SK-N-SH (cell line): ENCODE data around the gene HSD17B1. TPM values are rescaled to one million over a fixed set of nuclear protein-coding genes. Genes with fewer than 3 reads are reported as not detected.

Source experiments
- CTCF ChIA-PET: fragments of 300-600, 350-600 bp; formaldehyde crosslinking; extraction: SDS; loops from one replicate; lab custom pipeline; 2021; lab: Yijun Ruan, JAX
- POLR2A ChIA-PET: fragments of 350-600 bp; sonication (Branson Sonifier 250); formaldehyde crosslinking; extraction: SDS; loops from one replicate; lab custom pipeline; 2020; ENCODE audit warnings: antibody characterized with exemption, inconsistent platforms; lab: Yijun Ruan, JAX
- DNase-seq: peaks from one replicate; pipeline ENCODE4 v3.0.0; 2012
- H2AFZ ChIP-seq: fragments of 200-600 bp; sonication (generic); 2 replicates; pipeline ENCODE4 v1.8.1; 2016; ENCODE audit warnings: antibody characterized with exemption, mild to moderate bottlenecking, low read depth
- H3F3A ChIP-seq: fragments of 200-600 bp; sonication (generic); replicated peaks from 2 replicates; pipeline ENCODE3; 2016; ENCODE audit warnings: antibody characterized with exemption, mild to moderate bottlenecking; ENCODE audit not compliant: insufficient read depth
- H3K27ac ChIP-seq, 2 experiments: fragments of 200-500 bp in 1 of 2; fragments of 200-600 bp in 1 of 2; sonication (Bioruptor generic) in 1 of 2; sonication (generic), shearing (Covaris generic) in 1 of 2; 2 replicates each; pipeline versions ENCODE4 v1.5.1 to v1.6.1; 2014 to 2016; ENCODE audit warnings: low read depth in 2 of 2, inconsistent platforms in 1 of 2, low read length in 1 of 2, mild to moderate bottlenecking in 1 of 2, mixed read lengths in 1 of 2
- H3K27me3 ChIP-seq: fragments of 200-600 bp; sonication (generic), shearing (Covaris generic); 2 replicates; pipeline ENCODE4 v1.6.1; 2016; ENCODE audit warnings: mixed run types; ENCODE audit not compliant: insufficient read depth
- H3K36me3 ChIP-seq, 2 experiments: fragments of 200-500 bp in 1 of 2; fragments of 200-600 bp in 1 of 2; sonication (Bioruptor generic) in 1 of 2; sonication (generic) in 1 of 2; replicated peaks in 1 of 2; 2 replicates each; pipeline versions ENCODE3 to v1.5.1; 2014 to 2016; ENCODE audit warnings: low read length in 1 of 2, mild to moderate bottlenecking in 1 of 2; ENCODE audit not compliant: insufficient read depth in 2 of 2, control insufficient read depth in 1 of 2
- H3K4me1 ChIP-seq, 2 experiments: fragments of 200-500 bp in 1 of 2; fragments of 200-600 bp in 1 of 2; sonication (Bioruptor generic) in 1 of 2; sonication (generic), shearing (Covaris generic) in 1 of 2; 2 replicates each; pipeline versions ENCODE4 v1.5.1 to v1.6.1; 2014 to 2016; ENCODE audit warnings: low read depth in 1 of 2, low read length in 1 of 2, mixed run types in 1 of 2; ENCODE audit not compliant: insufficient read depth in 2 of 2, control insufficient read depth in 1 of 2
- H3K4me2 ChIP-seq: fragments of 200-600 bp; sonication (generic), shearing (Covaris generic); 2 replicates; pipeline ENCODE4 v1.6.1; 2017; ENCODE audit warnings: mixed run types
- H3K4me3 ChIP-seq, 2 experiments: fragments of 200-500 bp in 1 of 2; fragments of 200-600 bp in 1 of 2; sonication (Bioruptor generic) in 1 of 2; sonication (generic), shearing (Covaris generic) in 1 of 2; 2 replicates each; pipeline versions ENCODE4 v1.5.1 to v1.8.1; 2014 to 2016; ENCODE audit warnings: low read depth in 2 of 2, inconsistent platforms in 1 of 2, low read length in 1 of 2, mild to moderate bottlenecking in 1 of 2, mixed read lengths in 1 of 2, moderate library complexity in 1 of 2
- H3K79me2 ChIP-seq: fragments of 200-600 bp; sonication (generic); 2 replicates; pipeline ENCODE4 v1.8.1; 2017; ENCODE audit warnings: mild to moderate bottlenecking; ENCODE audit not compliant: insufficient read depth
- H3K9ac ChIP-seq: fragments of 200-600 bp; sonication (generic); 2 replicates; pipeline ENCODE4 v1.6.1; 2017; ENCODE audit warnings: mixed run types
- H3K9me2 ChIP-seq: fragments of 200-600 bp; sonication (generic); 2 replicates; pipeline ENCODE4 v1.6.1; 2017; ENCODE audit warnings: mixed run types
- H3K9me3 ChIP-seq: fragments of 200-600 bp; sonication (generic); 2 replicates; pipeline ENCODE4 v1.6.1; 2017; ENCODE audit warnings: mixed run types, mild to moderate bottlenecking, moderate library complexity
- H4K20me1 ChIP-seq: fragments of 200-600 bp; sonication (generic); 2 replicates; pipeline ENCODE4 v1.6.1; 2017; ENCODE audit warnings: mild to moderate bottlenecking, mixed run types; ENCODE audit not compliant: insufficient read depth
- CHD2 ChIP-seq: fragments of 150-350 bp; IDR thresholded peaks from 2 replicates; pipeline ENCODE4 v1.6.1; 2018; ENCODE audit warnings: low read length; ENCODE audit not compliant: partially characterized antibody
- ELF1 ChIP-seq: IDR thresholded peaks from 2 replicates; pipeline ENCODE4 v1.4.0; 2012
- FOXM1 ChIP-seq: IDR thresholded peaks from 2 replicates; pipeline ENCODE4 v1.4.0; 2012; ENCODE audit warnings: low read depth, mild to moderate bottlenecking
- GATA2 ChIP-seq: sonication (generic); formaldehyde crosslinking; IDR thresholded peaks from 2 replicates; pipeline ENCODE4 v1.5.0; 2020; ENCODE audit warnings: mild to moderate bottlenecking, missing genetic modification reagents
- JUND ChIP-seq: IDR thresholded peaks from 2 replicates; pipeline ENCODE4 v1.4.0; 2012
- MXI1 ChIP-seq: IDR thresholded peaks from 2 replicates; pipeline ENCODE4 v1.6.1; 2012; ENCODE audit warnings: mild to moderate bottlenecking, low read depth, low read length, improper control_type of control experiment
- RFX5 ChIP-seq: IDR thresholded peaks from 2 replicates; pipeline ENCODE4 v1.6.1; 2012; ENCODE audit warnings: mild to moderate bottlenecking, improper control_type of control experiment, low read length
- TEAD4 ChIP-seq: IDR thresholded peaks from 2 replicates; pipeline ENCODE4 v1.4.0; 2012; ENCODE audit warnings: mild to moderate bottlenecking, borderline replicate concordance; ENCODE audit not compliant: insufficient read depth
- WGBS: methylation state at CpG from one replicate; pipeline ENCODE4 v1.1.6; 2017; ENCODE audit warnings: low lambda C conversion rate; 5-methylcytosine and 5-hydroxymethylcytosine counted together
- polyA plus RNA-seq, 3 experiments: library from polyadenylated mRNA; depleted of rRNA; stranded (reverse); fragments of >200 nt; gene quantifications; 2 replicates each; pipeline ENCODE4 v1.2.3, GENCODE V29; 2012
- TF ChIP-seq, protein P1 (sequence below): IDR thresholded peaks from 2 replicates; pipeline ENCODE4 v1.4.0; 2012; ENCODE audit warnings: low read depth, borderline replicate concordance
- TF ChIP-seq, protein P2 (sequence below): IDR thresholded peaks from 2 replicates; pipeline ENCODE4 v1.4.0; 2012; ENCODE audit warnings: low read depth
- TF ChIP-seq, protein P3 (sequence below): fragments of 150-350 bp; IDR thresholded peaks from 2 replicates; pipeline ENCODE4 v1.6.1; 2017; ENCODE audit warnings: antibody characterized with exemption, low read length, low read depth, borderline replicate concordance
- TF ChIP-seq, protein P4 (sequence below): fragments of 200-600 bp; sonication (generic); IDR thresholded peaks from 2 replicates; pipeline ENCODE4 v1.6.1; 2017; ENCODE audit warnings: antibody characterized with exemption, mild to moderate bottlenecking, moderate library complexity

HSD17B1 gene
- polyA plus RNA-seq, 1 of the 3 experiments (the other 2 are of a cell fraction) = 1.3 TPM

DNA sequence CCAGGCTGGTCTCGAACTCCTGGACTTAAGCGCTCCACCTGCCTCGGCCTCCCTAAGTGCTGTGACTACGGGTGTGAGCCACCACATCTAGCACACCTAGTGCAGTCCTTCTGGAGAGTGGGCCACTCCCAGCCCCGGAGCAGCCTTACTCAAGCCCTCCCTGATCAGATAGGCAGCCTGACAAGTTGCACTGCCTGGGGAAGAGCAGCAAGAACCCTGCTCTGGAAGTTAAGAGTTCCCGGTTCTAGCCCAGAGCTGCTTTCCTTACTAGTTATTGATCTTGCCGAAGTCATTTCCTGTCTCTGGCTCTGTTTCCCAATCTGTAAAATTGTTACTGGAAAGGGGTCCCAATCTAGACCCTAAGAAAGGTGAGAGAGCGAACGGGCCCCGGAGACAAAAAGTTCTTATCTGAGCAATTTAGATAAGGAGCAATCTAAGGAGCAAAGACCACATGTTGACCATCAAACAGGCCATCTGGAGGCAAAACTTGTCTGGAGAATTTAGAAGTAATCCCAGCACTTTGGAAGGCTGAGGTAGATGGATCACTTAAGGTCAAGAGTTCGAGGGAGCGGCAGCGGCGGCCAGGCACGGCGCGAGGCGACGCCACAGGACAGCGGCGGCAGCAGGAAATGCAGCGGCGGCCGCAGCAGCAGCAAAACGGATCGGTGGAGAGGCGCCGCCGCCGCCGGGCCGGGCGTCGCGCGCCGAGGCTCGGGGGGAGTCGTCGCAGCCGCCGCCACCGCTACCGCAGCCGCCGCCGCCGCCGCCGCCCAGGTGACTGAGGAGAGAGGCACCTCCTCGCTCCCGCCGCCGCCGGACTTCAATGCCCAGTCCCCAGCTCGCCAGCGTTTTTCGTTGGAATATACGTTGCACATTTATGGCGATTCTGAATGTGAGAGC, 21.0 kb upstream of the HSD17B1 start:
- Histone ChIP-seq H3F3A (peaks cover 14% of the 10 kb centered on the region), H4K20me1 (no peaks in the 10 kb centered on the region), H3K9me3 (no peaks in the 10 kb centered on the region)
- TF ChIP-seq, protein P1, sequence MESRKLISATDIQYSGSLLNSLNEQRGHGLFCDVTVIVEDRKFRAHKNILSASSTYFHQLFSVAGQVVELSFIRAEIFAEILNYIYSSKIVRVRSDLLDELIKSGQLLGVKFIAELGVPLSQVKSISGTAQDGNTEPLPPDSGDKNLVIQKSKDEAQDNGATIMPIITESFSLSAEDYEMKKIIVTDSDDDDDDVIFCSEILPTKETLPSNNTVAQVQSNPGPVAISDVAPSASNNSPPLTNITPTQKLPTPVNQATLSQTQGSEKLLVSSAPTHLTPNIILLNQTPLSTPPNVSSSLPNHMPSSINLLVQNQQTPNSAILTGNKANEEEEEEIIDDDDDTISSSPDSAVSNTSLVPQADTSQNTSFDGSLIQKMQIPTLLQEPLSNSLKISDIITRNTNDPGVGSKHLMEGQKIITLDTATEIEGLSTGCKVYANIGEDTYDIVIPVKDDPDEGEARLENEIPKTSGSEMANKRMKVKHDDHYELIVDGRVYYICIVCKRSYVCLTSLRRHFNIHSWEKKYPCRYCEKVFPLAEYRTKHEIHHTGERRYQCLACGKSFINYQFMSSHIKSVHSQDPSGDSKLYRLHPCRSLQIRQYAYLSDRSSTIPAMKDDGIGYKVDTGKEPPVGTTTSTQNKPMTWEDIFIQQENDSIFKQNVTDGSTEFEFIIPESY = no peak
- TF ChIP-seq RFX5 = no peak
- TF ChIP-seq TEAD4 = no peak
- TF ChIP-seq, protein P2, sequence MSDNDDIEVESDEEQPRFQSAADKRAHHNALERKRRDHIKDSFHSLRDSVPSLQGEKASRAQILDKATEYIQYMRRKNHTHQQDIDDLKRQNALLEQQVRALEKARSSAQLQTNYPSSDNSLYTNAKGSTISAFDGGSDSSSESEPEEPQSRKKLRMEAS = no peak
- TF ChIP-seq JUND = no peak
- TF ChIP-seq, protein P3, sequence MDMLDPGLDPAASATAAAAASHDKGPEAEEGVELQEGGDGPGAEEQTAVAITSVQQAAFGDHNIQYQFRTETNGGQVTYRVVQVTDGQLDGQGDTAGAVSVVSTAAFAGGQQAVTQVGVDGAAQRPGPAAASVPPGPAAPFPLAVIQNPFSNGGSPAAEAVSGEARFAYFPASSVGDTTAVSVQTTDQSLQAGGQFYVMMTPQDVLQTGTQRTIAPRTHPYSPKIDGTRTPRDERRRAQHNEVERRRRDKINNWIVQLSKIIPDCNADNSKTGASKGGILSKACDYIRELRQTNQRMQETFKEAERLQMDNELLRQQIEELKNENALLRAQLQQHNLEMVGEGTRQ = no peak
- TF ChIP-seq FOXM1 = no peak
- TF ChIP-seq GATA2 (CRISPR knock-in tag) = no peak
- no peak for TF ChIP-seq ELF1
- 0 out of 2 replicates have a peak, but pooled peaks have one; percentile 24 for TF ChIP-seq MXI1
- no peak for TF ChIP-seq CHD2
- TF ChIP-seq, protein P4, sequence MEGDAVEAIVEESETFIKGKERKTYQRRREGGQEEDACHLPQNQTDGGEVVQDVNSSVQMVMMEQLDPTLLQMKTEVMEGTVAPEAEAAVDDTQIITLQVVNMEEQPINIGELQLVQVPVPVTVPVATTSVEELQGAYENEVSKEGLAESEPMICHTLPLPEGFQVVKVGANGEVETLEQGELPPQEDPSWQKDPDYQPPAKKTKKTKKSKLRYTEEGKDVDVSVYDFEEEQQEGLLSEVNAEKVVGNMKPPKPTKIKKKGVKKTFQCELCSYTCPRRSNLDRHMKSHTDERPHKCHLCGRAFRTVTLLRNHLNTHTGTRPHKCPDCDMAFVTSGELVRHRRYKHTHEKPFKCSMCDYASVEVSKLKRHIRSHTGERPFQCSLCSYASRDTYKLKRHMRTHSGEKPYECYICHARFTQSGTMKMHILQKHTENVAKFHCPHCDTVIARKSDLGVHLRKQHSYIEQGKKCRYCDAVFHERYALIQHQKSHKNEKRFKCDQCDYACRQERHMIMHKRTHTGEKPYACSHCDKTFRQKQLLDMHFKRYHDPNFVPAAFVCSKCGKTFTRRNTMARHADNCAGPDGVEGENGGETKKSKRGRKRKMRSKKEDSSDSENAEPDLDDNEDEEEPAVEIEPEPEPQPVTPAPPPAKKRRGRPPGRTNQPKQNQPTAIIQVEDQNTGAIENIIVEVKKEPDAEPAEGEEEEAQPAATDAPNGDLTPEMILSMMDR = peak; percentile 48
- TF ChIP-seq, all 33 proteins: peak for 2
- Histone ChIP-seq H3K36me3 (no peaks in the 10 kb centered on the region), H3K4me2 (peak overlapping the region; percentile 71), H3K9ac (peak overlapping the region; percentile 62; the same call in 1 of the 2 replicates), H3K27me3 (no peaks in the 10 kb centered on the region), H3K4me3 (peak overlapping the region; percentile 50 to 54; a peak in 3 of 4 replicates), H2AFZ (0 out of 2 replicates have a peak overlapping the region, but pooled peaks have one; percentile 85), H3K4me1 (peaks cover 3 to 9% of the 10 kb centered on the region in 2 experiments; a peak in 2 of 4 replicates), H3K27ac (peak overlapping the region; percentile 12 to 51; a peak in 3 of 4 replicates), H3K9me2 (no peaks in the 10 kb centered on the region), H3K79me2 (peaks cover 4% of the 10 kb centered on the region)
- 25% methylated on average over 36 of the region's 60 CpGs for WGBS
- ChIA-PET CTCF (interaction anchor here (0.8 to 8.9 kb wide), 5 partner anchors 8 to 146 kb away, joined by 4 to 83 read pairs (median 4); partner anchors contain the start of gene PLEKHH3), POLR2A (interaction anchor here (0.7 to 0.8 kb wide), 2 partner anchors 30 to 222 kb away, joined by 3 read pairs; partner anchors contain the start of gene COASY)
- peak; percentile 86 for DNase-seq
